Gastrocnemius medialis (tissue), 4 donors: ENCODE data around the gene RPL6.

Source experiments
- POLR2A ChIP-seq, 2 donors: fragments of 450-650 bp; IDR thresholded peaks; one replicate each; pipeline ENCODE4 v1.6.1; 2017; ENCODE audit warnings: antibody characterized with exemption in 2 of 2, mild to moderate bottlenecking in 2 of 2, moderate library complexity in 2 of 2
- TF ChIP-seq, protein P1 (sequence below), 5 experiments: fragments of 450-650 bp in 3 of 5; fragments of 200-600 bp in 2 of 5; sonication (generic) in 2 of 5; IDR thresholded peaks in 4 of 5; conservative IDR thresholded peaks in 1 of 5; 1 replicate in 4 of 5; 2 replicates in 1 of 5; pipeline ENCODE4 v1.5.1; 2016 to 2019; ENCODE audit warnings: antibody characterized with exemption in 5 of 5, mild to moderate bottlenecking in 3 of 5, moderate library complexity in 3 of 5

DNA sequence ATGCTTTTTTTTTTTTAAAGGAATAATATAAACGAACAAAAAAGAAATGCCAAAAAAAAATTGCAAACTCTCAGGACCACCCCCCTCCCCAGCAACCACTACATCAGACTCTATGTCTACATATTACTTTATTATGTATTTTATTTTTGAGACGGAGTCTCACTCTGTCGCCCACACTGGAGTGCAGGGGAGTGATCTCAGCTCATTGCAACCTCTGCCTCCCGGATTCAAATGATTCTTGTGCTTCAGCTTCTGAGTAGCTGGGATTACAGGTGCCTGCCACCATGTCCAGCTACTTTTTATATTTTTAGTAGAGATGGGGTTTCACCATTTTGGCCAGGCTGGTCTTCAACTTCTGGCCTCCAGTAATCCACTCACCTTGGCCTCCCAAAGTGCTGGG lies 50.1 kb downstream of the RPL6 start:
- TF ChIP-seq, protein P1, sequence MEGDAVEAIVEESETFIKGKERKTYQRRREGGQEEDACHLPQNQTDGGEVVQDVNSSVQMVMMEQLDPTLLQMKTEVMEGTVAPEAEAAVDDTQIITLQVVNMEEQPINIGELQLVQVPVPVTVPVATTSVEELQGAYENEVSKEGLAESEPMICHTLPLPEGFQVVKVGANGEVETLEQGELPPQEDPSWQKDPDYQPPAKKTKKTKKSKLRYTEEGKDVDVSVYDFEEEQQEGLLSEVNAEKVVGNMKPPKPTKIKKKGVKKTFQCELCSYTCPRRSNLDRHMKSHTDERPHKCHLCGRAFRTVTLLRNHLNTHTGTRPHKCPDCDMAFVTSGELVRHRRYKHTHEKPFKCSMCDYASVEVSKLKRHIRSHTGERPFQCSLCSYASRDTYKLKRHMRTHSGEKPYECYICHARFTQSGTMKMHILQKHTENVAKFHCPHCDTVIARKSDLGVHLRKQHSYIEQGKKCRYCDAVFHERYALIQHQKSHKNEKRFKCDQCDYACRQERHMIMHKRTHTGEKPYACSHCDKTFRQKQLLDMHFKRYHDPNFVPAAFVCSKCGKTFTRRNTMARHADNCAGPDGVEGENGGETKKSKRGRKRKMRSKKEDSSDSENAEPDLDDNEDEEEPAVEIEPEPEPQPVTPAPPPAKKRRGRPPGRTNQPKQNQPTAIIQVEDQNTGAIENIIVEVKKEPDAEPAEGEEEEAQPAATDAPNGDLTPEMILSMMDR (IDR thresholded peaks at IDR 0.05 in 4 of 5, conservative IDR thresholded peaks at IDR 0.05 in 1 of 5) = no peak
- TF ChIP-seq POLR2A (IDR thresholded peaks at IDR 0.05) = no peak
